K562 (cell line): Measurements from ENCODE around the gene SPHK2. TPM values are rescaled to one million over a fixed set of nuclear protein-coding genes. Genes with fewer than 3 reads are reported as not detected.

Experiments used
- BRD9 ChIP-seq: fragments of 450-650 bp; IDR thresholded peaks from 2 replicates; pipeline ENCODE4 v1.6.1; 2018; ENCODE audit warnings: low read depth; ENCODE audit not compliant: partially characterized antibody
- FOXM1 ChIP-seq, 2 experiments: fragments of 450-650 bp in 1 of 2; sonication (generic) in 1 of 2; formaldehyde crosslinking in 1 of 2; IDR thresholded peaks; 2 replicates each; pipeline versions ENCODE4 v1.6.1 to v1.9.0; 2017 to 2022; ENCODE audit warnings: low read depth in 2 of 2, mild to moderate bottlenecking in 2 of 2, missing genetic modification reagents in 1 of 2, moderate library complexity in 1 of 2
- HMGN3 ChIP-seq: IDR thresholded peaks from 2 replicates; pipeline ENCODE4 v1.6.1; 2011; ENCODE audit warnings: borderline replicate concordance, low read depth, mild to moderate bottlenecking, mixed read lengths, low read length; ENCODE audit not compliant: insufficient read length; ENCODE audit errors: extremely low read depth
- MXI1 ChIP-seq: IDR thresholded peaks from 2 replicates; pipeline ENCODE4 v1.6.1; 2011; ENCODE audit warnings: low read depth, mild to moderate bottlenecking, improper control_type of control experiment, low read length
- NR2C2 ChIP-seq, 2 experiments: fragments of 200-800 bp in 1 of 2; sonication (Bioruptor generic) in 1 of 2; sonication (generic) in 1 of 2; formaldehyde crosslinking in 1 of 2; IDR thresholded peaks; 2 replicates each; pipeline versions ENCODE4 v1.6.1 to v1.8.0; 2016 to 2022; ENCODE audit warnings: mild to moderate bottlenecking in 1 of 2, missing compliant biosample characterization in 1 of 2, missing genetic modification characterization in 1 of 2, missing genetic modification reagents in 1 of 2
- PHTF2 ChIP-seq: fragments of 250-450 bp; sonication (Bioruptor Pico); IDR thresholded peaks from 2 replicates; pipeline ENCODE4 v1.5.0; 2021; ENCODE audit warnings: mild to moderate bottlenecking
- RBM25 ChIP-seq: fragments of 200-400 bp; formaldehyde crosslinking; IDR thresholded peaks from 2 replicates; pipeline ENCODE4 v1.6.1; 2018; ENCODE audit warnings: low read length, low read depth, moderate library complexity; ENCODE audit not compliant: severe bottlenecking
- SMARCE1 ChIP-seq: fragments of 450-650 bp; IDR thresholded peaks from 2 replicates; pipeline ENCODE4 v1.7.1; 2016; ENCODE audit warnings: mild to moderate bottlenecking
- TBL1XR1 ChIP-seq, 2 experiments: IDR thresholded peaks; 2 replicates each; pipeline ENCODE4 v1.6.1; 2012; ENCODE audit warnings: improper control_type of control experiment in 2 of 2, low read length in 2 of 2, mild to moderate bottlenecking in 1 of 2
- TEAD4 ChIP-seq, 2 experiments: sonication (generic) in 1 of 2; formaldehyde crosslinking in 1 of 2; IDR thresholded peaks; 2 replicates each; pipeline versions ENCODE4 v1.6.1 to v1.8.0; 2012 to 2022; ENCODE audit warnings: borderline replicate concordance in 1 of 2, inconsistent platforms in 1 of 2, low read length in 1 of 2, mild to moderate bottlenecking in 1 of 2, missing genetic modification reagents in 1 of 2
- ZNF184 ChIP-seq: sonication (generic); formaldehyde crosslinking; IDR thresholded peaks from 2 replicates; pipeline ENCODE4 v1.5.0; 2020; ENCODE audit warnings: missing genetic modification reagents
- ZNF354B ChIP-seq: fragments of 250-450 bp; sonication (Bioruptor Pico); IDR thresholded peaks from 2 replicates; pipeline ENCODE4 v1.4.0; 2020
- ZNF584 ChIP-seq: fragments of 200-800 bp; sonication (Bioruptor generic); IDR thresholded peaks from 2 replicates; pipeline ENCODE4 v1.6.1; 2016; ENCODE audit warnings: low read depth, mild to moderate bottlenecking, missing genetic modification characterization, missing compliant biosample characterization
- ZNF639 ChIP-seq, 2 experiments: fragments of 200-800 bp in 1 of 2; sonication (Bioruptor generic) in 1 of 2; sonication (generic) in 1 of 2; formaldehyde crosslinking in 1 of 2; IDR thresholded peaks in 1 of 2; conservative IDR thresholded peaks in 1 of 2; 2 replicates each; pipeline versions ENCODE4 v1.5.0 to v1.6.1; 2016 to 2020; ENCODE audit warnings: missing compliant biosample characterization in 1 of 2, missing genetic modification characterization in 1 of 2, missing genetic modification reagents in 1 of 2
- ZNF707 ChIP-seq: fragments of 250-450 bp; sonication (Bioruptor Pico); conservative IDR thresholded peaks from 2 replicates; pipeline ENCODE4 v1.8.0; 2022; ENCODE audit warnings: inconsistent platforms, mild to moderate bottlenecking, moderate library complexity
- polyA plus RNA-seq, 8 experiments: library from polyadenylated mRNA; depleted of rRNA in 4 of 8; stranded (reverse) in 5 of 8; unstranded in 3 of 8; fragments of >200 nt; fragmentation: Nextera tagmentation in 2 of 8; fragmentation: Illumina TruSeq in 1 of 8; extraction: Ambion mirVana in 2 of 8; extraction: Trizol in 1 of 8; gene quantifications; 2 replicates each; pipeline versions ENCODE4 v1.2.1 to v1.2.3, GENCODE V29; 2011 to 2014; ENCODE audit warnings: inconsistent platforms in 1 of 8, missing spikeins in 1 of 8
- total RNA-seq, 7 experiments: library from RNA; depleted of rRNA in 6 of 7; stranded (reverse); fragments of >200 nt in 6 of 7; fragmentation: Illumina TruSeq in 2 of 7; extraction: Trizol in 2 of 7; gene quantifications; 2 replicates each; pipeline versions ENCODE4 v1.2.1 to v1.2.3, GENCODE V29; 2011 to 2021; ENCODE audit warnings: low replicate concordance in 1 of 7
- TF ChIP-seq, protein P1 (sequence below): fragments of 450-650 bp; formaldehyde crosslinking; conservative IDR thresholded peaks from 2 replicates; pipeline ENCODE4 v1.4.0; 2022; ENCODE audit warnings: mild to moderate bottlenecking, missing genetic modification characterization
- TF ChIP-seq, protein P2 (sequence below): fragments of 250-450 bp; sonication (Bioruptor Pico); IDR thresholded peaks from 2 replicates; pipeline ENCODE4 v1.8.0; 2022; ENCODE audit warnings: inconsistent platforms, mild to moderate bottlenecking, moderate library complexity, borderline replicate concordance
- TF ChIP-seq, protein P3 (sequence below): fragments of 250-450 bp; sonication (Bioruptor Pico); IDR thresholded peaks from 2 replicates; pipeline ENCODE4 v1.5.0; 2020; ENCODE audit warnings: mild to moderate bottlenecking, borderline replicate concordance

SPHK2 gene
- total and polyA plus RNA-seq, 9 of the 15 experiments (the other 6 are each of a cell fraction or from before 2014, with no cell fraction given) = 0.10 to 15.2 (median 2.9) TPM

DNA sequence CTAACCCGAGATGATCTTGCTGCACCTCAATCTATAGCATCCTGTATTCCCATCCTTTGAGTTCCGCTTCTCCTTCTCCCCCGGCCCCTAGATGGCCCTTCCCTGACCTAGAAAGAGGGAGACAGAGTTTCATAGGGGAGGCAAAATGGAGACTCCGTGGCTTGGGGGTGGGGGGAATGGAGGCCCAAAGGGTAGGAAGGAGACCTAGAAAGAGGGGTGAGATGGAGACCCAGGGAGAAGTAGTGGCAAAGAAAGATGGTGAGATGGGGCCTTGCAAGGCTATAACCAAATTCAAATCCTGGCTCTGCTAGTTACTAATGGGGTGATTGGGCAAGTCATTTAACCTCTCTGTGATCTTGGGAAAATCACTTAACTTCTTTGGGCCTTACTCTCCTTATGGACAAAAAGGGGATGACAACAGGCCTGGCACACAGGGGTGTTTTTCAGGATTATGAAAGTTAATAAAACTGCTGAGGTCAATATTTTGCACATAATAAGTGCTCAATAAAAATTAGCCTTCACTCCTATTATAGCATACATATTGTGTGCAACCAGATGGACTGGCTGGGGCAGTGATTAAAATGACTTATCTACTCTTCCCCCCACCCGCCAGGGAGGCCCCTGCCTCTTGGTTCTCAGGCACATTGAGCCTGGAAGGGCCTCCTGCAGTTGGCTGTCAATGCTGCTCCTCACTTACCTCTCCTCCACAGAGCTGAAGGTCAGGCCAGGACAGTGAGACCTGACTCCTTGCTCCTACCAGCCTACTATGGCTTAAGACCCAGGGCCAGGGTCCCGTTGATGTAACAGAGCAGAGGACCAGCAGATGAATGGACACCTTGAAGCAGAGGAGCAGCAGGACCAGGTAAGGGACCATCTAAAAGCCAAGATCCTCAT lies 633 bp downstream of the SPHK2 start (continued):
- TF ChIP-seq BRD9 (no peak), ZNF354B (no peak), RBM25 (peak; percentile 96), PHTF2 (CRISPR knock-in tag) (no peak), TBL1XR1 (IDR thresholded peaks at IDR 0.05; ENCODE audit: low read length in 2 of 2) (no peak), NR2C2 (CRISPR knock-in tag; IDR thresholded peaks at IDR 0.05) (no peak), NR2C2 (tag; IDR thresholded peaks at IDR 0.05) (peak; percentile 79), FOXM1 (IDR thresholded peaks at IDR 0.05; ENCODE audit: low read depth) (0 out of 2 replicates have a peak, but pooled peaks have one; percentile 3), FOXM1 (CRISPR knock-in tag; IDR thresholded peaks at IDR 0.05; ENCODE audit: low read depth) (no peak), ZNF584 (CRISPR knock-in tag) (0 out of 2 replicates have a peak, but pooled peaks have one; percentile 29), ZNF184 (CRISPR knock-in tag) (no peak), SMARCE1 (no peak), ZNF707 (CRISPR knock-in tag) (peak; percentile 41; the same call in 1 of the 2 replicates), MXI1 (no peak), HMGN3 (no peak), ZNF639 (CRISPR knock-in tag; conservative IDR thresholded peaks at IDR 0.05 in 1 of 2, IDR thresholded peaks at IDR 0.05 in 1 of 2) (no peak), TEAD4 (IDR thresholded peaks at IDR 0.05; ENCODE audit: low read length) (no peak), TEAD4 (CRISPR knock-in tag; IDR thresholded peaks at IDR 0.05; ENCODE audit: borderline replicate concordance) (no peak)
- TF ChIP-seq, protein P1, sequence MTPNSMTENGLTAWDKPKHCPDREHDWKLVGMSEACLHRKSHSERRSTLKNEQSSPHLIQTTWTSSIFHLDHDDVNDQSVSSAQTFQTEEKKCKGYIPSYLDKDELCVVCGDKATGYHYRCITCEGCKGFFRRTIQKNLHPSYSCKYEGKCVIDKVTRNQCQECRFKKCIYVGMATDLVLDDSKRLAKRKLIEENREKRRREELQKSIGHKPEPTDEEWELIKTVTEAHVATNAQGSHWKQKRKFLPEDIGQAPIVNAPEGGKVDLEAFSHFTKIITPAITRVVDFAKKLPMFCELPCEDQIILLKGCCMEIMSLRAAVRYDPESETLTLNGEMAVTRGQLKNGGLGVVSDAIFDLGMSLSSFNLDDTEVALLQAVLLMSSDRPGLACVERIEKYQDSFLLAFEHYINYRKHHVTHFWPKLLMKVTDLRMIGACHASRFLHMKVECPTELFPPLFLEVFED (CRISPR knock-in tag) = peak; percentile 66
- TF ChIP-seq, protein P2, sequence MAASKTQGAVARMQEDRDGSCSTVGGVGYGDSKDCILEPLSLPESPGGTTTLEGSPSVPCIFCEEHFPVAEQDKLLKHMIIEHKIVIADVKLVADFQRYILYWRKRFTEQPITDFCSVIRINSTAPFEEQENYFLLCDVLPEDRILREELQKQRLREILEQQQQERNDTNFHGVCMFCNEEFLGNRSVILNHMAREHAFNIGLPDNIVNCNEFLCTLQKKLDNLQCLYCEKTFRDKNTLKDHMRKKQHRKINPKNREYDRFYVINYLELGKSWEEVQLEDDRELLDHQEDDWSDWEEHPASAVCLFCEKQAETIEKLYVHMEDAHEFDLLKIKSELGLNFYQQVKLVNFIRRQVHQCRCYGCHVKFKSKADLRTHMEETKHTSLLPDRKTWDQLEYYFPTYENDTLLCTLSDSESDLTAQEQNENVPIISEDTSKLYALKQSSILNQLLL (CRISPR knock-in tag) = no peak
- TF ChIP-seq, protein P3, sequence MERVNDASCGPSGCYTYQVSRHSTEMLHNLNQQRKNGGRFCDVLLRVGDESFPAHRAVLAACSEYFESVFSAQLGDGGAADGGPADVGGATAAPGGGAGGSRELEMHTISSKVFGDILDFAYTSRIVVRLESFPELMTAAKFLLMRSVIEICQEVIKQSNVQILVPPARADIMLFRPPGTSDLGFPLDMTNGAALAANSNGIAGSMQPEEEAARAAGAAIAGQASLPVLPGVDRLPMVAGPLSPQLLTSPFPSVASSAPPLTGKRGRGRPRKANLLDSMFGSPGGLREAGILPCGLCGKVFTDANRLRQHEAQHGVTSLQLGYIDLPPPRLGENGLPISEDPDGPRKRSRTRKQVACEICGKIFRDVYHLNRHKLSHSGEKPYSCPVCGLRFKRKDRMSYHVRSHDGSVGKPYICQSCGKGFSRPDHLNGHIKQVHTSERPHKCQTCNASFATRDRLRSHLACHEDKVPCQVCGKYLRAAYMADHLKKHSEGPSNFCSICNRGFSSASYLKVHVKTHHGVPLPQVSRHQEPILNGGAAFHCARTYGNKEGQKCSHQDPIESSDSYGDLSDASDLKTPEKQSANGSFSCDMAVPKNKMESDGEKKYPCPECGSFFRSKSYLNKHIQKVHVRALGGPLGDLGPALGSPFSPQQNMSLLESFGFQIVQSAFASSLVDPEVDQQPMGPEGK (CRISPR knock-in tag) = no peak
